H9 (cell line): Measurements from ENCODE around the gene SERPINA10. TPM values are rescaled to one million over a fixed set of nuclear protein-coding genes. Genes with fewer than 3 reads are reported as not detected.
A peak's percentile ranks its signal among the peaks of the same experiment; 100 is the strongest.

Source experiments
- DNase-seq: peaks from one replicate; pipeline ENCODE4 v3.0.0-alpha.2; 2017
- H2AFZ ChIP-seq: one replicate; pipeline ENCODE4 v1.6.1; 2013; ENCODE audit warnings: mild to moderate bottlenecking, low read length, control low read depth, moderate library complexity
- H2AK5ac ChIP-seq: 2 replicates; pipeline ENCODE4 v1.6.1; 2013; ENCODE audit warnings: low read length, control low read depth, mixed read lengths; ENCODE audit not compliant: insufficient read length
- H2BK120ac ChIP-seq: one replicate; pipeline ENCODE4 v1.6.1; 2013; ENCODE audit warnings: low read depth, mild to moderate bottlenecking, low read length, control low read depth, inconsistent platforms; ENCODE audit not compliant: poor library complexity, severe bottlenecking
- H2BK12ac ChIP-seq: 2 replicates; pipeline ENCODE4 v1.6.1; 2013; ENCODE audit warnings: low read length, control low read depth, mixed read lengths, low read depth; ENCODE audit not compliant: insufficient read length
- H2BK15ac ChIP-seq: 2 replicates; pipeline ENCODE4 v1.6.1; 2013; ENCODE audit warnings: low read depth, low read length, control low read depth
- H2BK20ac ChIP-seq: one replicate; pipeline ENCODE4 v1.6.1; 2013; ENCODE audit warnings: low read depth, mild to moderate bottlenecking, low read length, control low read depth, inconsistent platforms; ENCODE audit not compliant: poor library complexity, severe bottlenecking
- H2BK5ac ChIP-seq: 2 replicates; pipeline ENCODE4 v1.6.1; 2013; ENCODE audit warnings: low read length, control low read depth, mixed read lengths; ENCODE audit not compliant: insufficient read length
- H3K14ac ChIP-seq: 2 replicates; pipeline ENCODE4 v1.6.1; 2013; ENCODE audit warnings: low read length, control low read depth; ENCODE audit not compliant: insufficient read depth
- H3K18ac ChIP-seq: 2 replicates; pipeline ENCODE4 v1.6.1; 2013; ENCODE audit warnings: low read depth, mild to moderate bottlenecking, mixed read lengths, low read length, control low read depth; ENCODE audit not compliant: insufficient read length
- H3K23ac ChIP-seq: 2 replicates; pipeline ENCODE4 v1.6.1; 2013; ENCODE audit warnings: low read length, control low read depth, mixed read lengths, low read depth; ENCODE audit not compliant: insufficient read length
- H3K23me2 ChIP-seq: 2 replicates; pipeline ENCODE4 v1.6.1; 2013; ENCODE audit warnings: low read depth, mild to moderate bottlenecking, mixed read lengths, low read length, control low read depth; ENCODE audit not compliant: insufficient read length, poor library complexity, severe bottlenecking
- H3K27ac ChIP-seq: 2 replicates; pipeline ENCODE4 v1.5.1; 2013; ENCODE audit warnings: low read length, control low read depth, mixed read lengths, low read depth; ENCODE audit not compliant: insufficient read length
- H3K27me3 ChIP-seq: 2 replicates; pipeline ENCODE4 v1.6.1; 2013; ENCODE audit warnings: low read length, control low read depth, inconsistent platforms; ENCODE audit not compliant: insufficient read depth
- H3K4ac ChIP-seq: 2 replicates; pipeline ENCODE4 v1.6.1; 2013; ENCODE audit warnings: low read depth, mild to moderate bottlenecking, control low read depth, inconsistent platforms, low read length, moderate library complexity
- H3K4me1 ChIP-seq: 2 replicates; pipeline ENCODE4 v1.6.1; 2013; ENCODE audit warnings: low read length, control low read depth, inconsistent platforms; ENCODE audit not compliant: insufficient read depth
- H3K4me2 ChIP-seq: 2 replicates; pipeline ENCODE4 v1.6.1; 2013; ENCODE audit warnings: low read length, control low read depth, mixed read lengths; ENCODE audit not compliant: insufficient read length, insufficient read depth
- H3K56ac ChIP-seq: 2 replicates; pipeline ENCODE4 v1.6.1; 2013; ENCODE audit warnings: low read depth, mild to moderate bottlenecking, mixed read lengths, low read length, control low read depth; ENCODE audit not compliant: insufficient read length
- H3K79me1 ChIP-seq: 2 replicates; pipeline ENCODE4 v1.6.1; 2013; ENCODE audit warnings: low read depth, mild to moderate bottlenecking, moderate library complexity, low read length, control low read depth, inconsistent platforms; ENCODE audit not compliant: insufficient read depth, poor library complexity, severe bottlenecking
- H3K79me2 ChIP-seq: 2 replicates; pipeline ENCODE4 v1.6.1; 2013; ENCODE audit warnings: low read length, control low read depth, inconsistent platforms; ENCODE audit not compliant: insufficient read depth
- H3K9ac ChIP-seq: 2 replicates; pipeline ENCODE4 v1.6.1; 2013; ENCODE audit warnings: low read length, control low read depth, mixed read lengths; ENCODE audit not compliant: insufficient read length; ENCODE audit errors: extremely low read depth
- H3K9me3 ChIP-seq: one replicate; pipeline ENCODE4 v1.6.1; 2013; ENCODE audit warnings: low read depth, low read length, inconsistent platforms; ENCODE audit not compliant: control insufficient read depth
- H3T11ph ChIP-seq: one replicate; pipeline ENCODE4 v1.6.1; 2013; ENCODE audit warnings: mild to moderate bottlenecking, low read length, control low read depth, inconsistent platforms
- H4K20me1 ChIP-seq: one replicate; pipeline ENCODE4 v1.6.1; 2013; ENCODE audit not compliant: control insufficient read depth, insufficient read length, insufficient read depth
- H4K5ac ChIP-seq: 2 replicates; pipeline ENCODE4 v1.6.1; 2013; ENCODE audit warnings: low read depth, mild to moderate bottlenecking, mixed read lengths, low read length, control low read depth; ENCODE audit not compliant: insufficient read length
- H4K8ac ChIP-seq: replicated peaks from 2 replicates; pipeline ENCODE4 v1.6.1; 2013; ENCODE audit warnings: low read length, control low read depth, mixed read lengths, low read depth; ENCODE audit not compliant: insufficient read length
- H4K91ac ChIP-seq: 2 replicates; pipeline ENCODE4 v1.6.1; 2013; ENCODE audit warnings: low read depth, mild to moderate bottlenecking, moderate library complexity, mixed read lengths, low read length, control low read depth; ENCODE audit not compliant: insufficient read length
- H3K27ac Mint-ChIP-seq, 3 experiments: 2 replicates in 2 of 3; 3 replicates in 1 of 3; pipeline ENCODE4 v1.8.0; 2020 to 2021; ENCODE audit warnings: mixed read lengths in 3 of 3, mild to moderate bottlenecking in 1 of 3, moderate library complexity in 1 of 3
- H3K27me3 Mint-ChIP-seq: 2 replicates; pipeline ENCODE4 v1.8.0; 2021; ENCODE audit warnings: low read depth, mild to moderate bottlenecking, moderate library complexity, mixed read lengths
- H3K36me3 Mint-ChIP-seq, 3 experiments: 2 replicates in 2 of 3; 3 replicates in 1 of 3; pipeline ENCODE4 v1.8.0; 2020 to 2021; ENCODE audit warnings: low read depth in 3 of 3, mixed read lengths in 3 of 3; ENCODE audit not compliant: insufficient read depth in 1 of 3
- H3K4me1 Mint-ChIP-seq, 2 experiments: 2 replicates each; pipeline ENCODE4 v1.8.0; 2020; ENCODE audit warnings: mixed read lengths in 2 of 2
- H3K4me3 Mint-ChIP-seq, 2 experiments: 2 replicates in 1 of 2; 3 replicates in 1 of 2; pipeline ENCODE4 v1.8.0; 2020 to 2021; ENCODE audit warnings: mild to moderate bottlenecking in 2 of 2, mixed read lengths in 2 of 2, moderate library complexity in 1 of 2
- H3K9me3 Mint-ChIP-seq, 2 experiments: 2 replicates in 1 of 2; 3 replicates in 1 of 2; pipeline ENCODE4 v1.8.0; 2020; ENCODE audit warnings: mild to moderate bottlenecking in 2 of 2, mixed read lengths in 2 of 2, moderate library complexity in 1 of 2
- CTCF ChIP-seq: fragments of 200-600 bp; sonication (generic); conservative IDR thresholded peaks from 3 replicates; pipeline ENCODE4 v1.8.0; 2021; ENCODE audit warnings: antibody characterized with exemption, mild to moderate bottlenecking
- WGBS: extraction: QIAGEN DNeasy Blood & Tissue Kit; methylation state at CpG from one replicate; pipeline ENCODE4 v1.1.7; 2013; ENCODE audit warnings: missing lambda C conversion rate, low lambda C conversion rate, mixed read lengths; ENCODE audit not compliant: insufficient read length; ENCODE audit errors: extremely low coverage; 5-methylcytosine and 5-hydroxymethylcytosine counted together
- total RNA-seq: library from RNA; stranded (reverse); gene quantifications from 2 replicates; pipeline ENCODE4 v1.2.1, GENCODE V29; 2021

SERPINA10 gene
- total RNA-seq, 1 experiment from 2014 or later = not detected

GRCh38 chr14:94307410-94307992 lies 14.4 kb upstream of the SERPINA10 start:
- Histone ChIP-seq H4K91ac (no peak overlapping the region), H2AK5ac (no peak overlapping the region), H2BK15ac (no peak overlapping the region), H2AFZ (no peak overlapping the region), H2BK12ac (no peak overlapping the region), H3K18ac (no peak overlapping the region), H3K23ac (no peak overlapping the region), H3K56ac (no peak overlapping the region), H3K9ac (no peak overlapping the region), H3K27me3 (no peaks in the 10 kb centered on the region), H3K79me2 (no peaks in the 10 kb centered on the region), H3K4me1 (no peaks in the 10 kb centered on the region), H3K79me1 (no peaks in the 10 kb centered on the region), H3K4me2 (no peak overlapping the region), H3K4ac (no peak overlapping the region), H2BK20ac (no peak overlapping the region), H3T11ph (no peak overlapping the region), H3K23me2 (no peaks in the 10 kb centered on the region), H4K20me1 (no peaks in the 10 kb centered on the region), H3K14ac (no peak overlapping the region), H4K5ac (no peak overlapping the region), H3K9me3 (no peaks in the 10 kb centered on the region), H2BK120ac (no peak overlapping the region), H3K27ac (no peak overlapping the region), H4K8ac (no peak overlapping the region), H2BK5ac (no peak overlapping the region)
- peaks cover 3 to 8% (median 4%) of the 10 kb centered on the region in 3 experiments; a peak in 4 of 7 replicates for H3K36me3 Mint-ChIP-seq
- no peak overlapping the region for H3K27ac Mint-ChIP-seq
- TF ChIP-seq CTCF = peak; percentile 80
- no CpG with 5 or more reads among the region's 5 CpGs for WGBS
- H3K9me3 Mint-ChIP-seq = peaks cover 14 to 19% of the 10 kb centered on the region in 2 experiments
- peaks cover 10% of the 10 kb centered on the region for H3K27me3 Mint-ChIP-seq
- no peak overlapping the region for H3K4me3 Mint-ChIP-seq
- H3K4me1 Mint-ChIP-seq = no peaks in the 10 kb centered on the region
- DNase-seq = no peak
